ENCODE measurements around the gene NACC2.
"Not testable (repeated sequence)": the region's sequence is repeated elsewhere in the genome, so short reads cannot be mapped to it uniquely, and the experiment has no call there.

NACC2 gene

DNA sequence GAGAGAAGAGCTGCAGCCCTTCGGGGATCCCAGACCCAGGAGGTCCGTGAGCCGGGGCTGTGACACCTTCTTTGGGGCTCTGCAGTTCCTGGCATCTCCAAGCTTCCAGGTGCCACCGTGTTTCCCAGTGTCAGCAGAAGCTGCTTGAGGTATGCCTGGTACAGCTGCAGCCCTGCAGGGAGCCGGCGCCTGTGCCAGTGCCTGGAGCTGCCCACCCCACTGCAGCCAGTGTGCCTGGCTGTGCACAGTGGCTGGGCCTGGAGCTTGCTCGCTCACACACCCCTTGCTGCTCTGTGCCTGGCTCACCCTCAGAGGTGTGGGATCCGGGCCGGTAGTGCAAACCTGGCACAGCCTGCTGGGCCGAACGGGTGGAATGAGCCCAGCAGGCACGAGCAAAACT is 65.5 kb downstream of the NACC2 start:
- no peak for TF ChIP-seq SNAI2 (CRISPR knock-in tag; IDR thresholded peaks at IDR 0.05)
- TF ChIP-seq CSRNP3 (CRISPR knock-in tag; IDR thresholded peaks at IDR 0.05): no peak
- no peak for TF ChIP-seq ZNF8 (CRISPR knock-in tag; IDR thresholded peaks at IDR 0.05)
- TF ChIP-seq ZFP3 (CRISPR knock-in tag; IDR thresholded peaks at IDR 0.05): no peak
- ATAC-seq: no peak

DNA sequence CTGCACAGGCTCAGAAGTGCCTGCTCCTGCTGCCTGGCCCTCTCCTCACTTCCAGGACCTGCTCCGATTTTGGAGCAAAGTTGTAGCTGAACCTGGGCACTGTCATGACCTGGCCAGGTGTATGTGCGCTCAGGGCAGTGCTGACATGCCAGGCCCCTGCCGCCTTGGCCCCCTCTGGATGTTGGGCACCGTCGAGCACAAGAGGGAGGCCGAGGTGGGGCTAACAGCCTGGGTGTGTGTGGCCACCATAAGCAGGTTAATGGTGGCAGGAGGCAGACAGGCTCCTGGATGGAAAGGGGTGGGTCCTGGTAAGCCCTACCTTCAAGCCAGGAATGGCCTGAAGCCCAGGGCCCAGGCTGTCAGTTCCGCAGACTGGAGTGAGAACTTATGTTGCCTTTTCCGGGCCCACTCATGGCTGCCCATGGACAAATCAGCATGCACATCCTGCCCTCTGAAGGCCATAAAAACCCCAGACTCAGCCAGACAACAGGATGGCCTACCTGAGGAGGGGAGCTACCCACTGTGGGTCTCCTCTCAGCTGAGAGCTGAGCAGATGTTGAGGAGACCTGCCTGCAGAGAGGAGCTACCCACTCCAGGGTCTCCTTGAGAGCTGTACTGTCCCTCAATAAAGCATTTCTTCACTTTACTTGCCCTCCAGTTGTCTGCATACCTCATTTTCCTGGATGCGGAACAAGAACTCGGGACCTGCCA is 66.2 kb downstream of the NACC2 start:
- no peak for ATAC-seq

DNA sequence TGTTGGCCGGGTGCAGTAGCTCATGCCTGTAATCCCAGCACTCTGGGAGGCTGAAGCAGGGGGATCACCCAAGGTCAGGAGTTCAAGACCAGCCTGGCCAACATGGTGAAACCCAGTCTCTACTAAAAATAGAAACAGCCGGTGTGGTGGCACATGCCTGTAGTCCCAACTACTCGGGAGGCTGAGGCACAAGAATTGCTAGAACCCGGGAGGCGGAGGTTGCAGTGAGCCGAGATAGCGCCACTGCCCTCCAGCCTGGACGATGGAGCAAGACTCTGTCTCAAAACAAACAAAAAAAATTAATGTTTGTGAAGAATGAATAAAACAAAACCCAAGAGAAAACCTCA is 68.2 kb downstream of the NACC2 start:
- not testable (repeated sequence) for ATAC-seq

More for the DNA sequence above, 66.2 kb downstream of the NACC2 start:
- TF ChIP-seq, protein P1, sequence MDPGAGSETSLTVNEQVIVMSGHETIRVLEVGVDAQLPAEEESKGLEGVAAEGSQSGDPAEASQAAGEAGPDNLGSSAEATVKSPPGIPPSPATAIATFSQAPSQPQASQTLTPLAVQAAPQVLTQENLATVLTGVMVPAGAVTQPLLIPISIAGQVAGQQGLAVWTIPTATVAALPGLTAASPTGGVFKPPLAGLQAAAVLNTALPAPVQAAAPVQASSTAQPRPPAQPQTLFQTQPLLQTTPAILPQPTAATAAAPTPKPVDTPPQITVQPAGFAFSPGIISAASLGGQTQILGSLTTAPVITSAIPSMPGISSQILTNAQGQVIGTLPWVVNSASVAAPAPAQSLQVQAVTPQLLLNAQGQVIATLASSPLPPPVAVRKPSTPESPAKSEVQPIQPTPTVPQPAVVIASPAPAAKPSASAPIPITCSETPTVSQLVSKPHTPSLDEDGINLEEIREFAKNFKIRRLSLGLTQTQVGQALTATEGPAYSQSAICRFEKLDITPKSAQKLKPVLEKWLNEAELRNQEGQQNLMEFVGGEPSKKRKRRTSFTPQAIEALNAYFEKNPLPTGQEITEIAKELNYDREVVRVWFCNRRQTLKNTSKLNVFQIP (CRISPR knock-in tag; IDR thresholded peaks at IDR 0.05; ENCODE audit: borderline replicate concordance, low read depth): no peak
- TF ChIP-seq OSR1 (CRISPR knock-in tag; IDR thresholded peaks at IDR 0.05) (no peak), ZNF70 (CRISPR knock-in tag; IDR thresholded peaks at IDR 0.05) (no peak), RARB (CRISPR knock-in tag; IDR thresholded peaks at IDR 0.05) (no peak), PATZ1 (CRISPR knock-in tag; IDR thresholded peaks at IDR 0.05; ENCODE audit: borderline replicate concordance) (no peak), CREB5 (CRISPR knock-in tag; IDR thresholded peaks at IDR 0.05; ENCODE audit: low read depth) (no peak), PPARA (CRISPR knock-in tag; IDR thresholded peaks at IDR 0.05; ENCODE audit: borderline replicate concordance) (no peak)

GRCh38 chr9:136026266-136026942 is 68.7 kb downstream of the NACC2 start:
- ATAC-seq: no peak
- TF ChIP-seq ZFP30 (CRISPR knock-in tag; IDR thresholded peaks at IDR 0.05) (no peak), ISL1 (CRISPR knock-in tag; IDR thresholded peaks at IDR 0.05) (no peak), GLIS3 (CRISPR knock-in tag; IDR thresholded peaks at IDR 0.05) (no peak), BACH2 (CRISPR knock-in tag; IDR thresholded peaks at IDR 0.05; ENCODE audit: borderline replicate concordance) (no peak), TSHZ2 (CRISPR knock-in tag; IDR thresholded peaks at IDR 0.05) (no peak), ESRRG (CRISPR knock-in tag; IDR thresholded peaks at IDR 0.05) (no peak), SNAI2 (CRISPR knock-in tag; IDR thresholded peaks at IDR 0.05) (no peak)

DNA sequence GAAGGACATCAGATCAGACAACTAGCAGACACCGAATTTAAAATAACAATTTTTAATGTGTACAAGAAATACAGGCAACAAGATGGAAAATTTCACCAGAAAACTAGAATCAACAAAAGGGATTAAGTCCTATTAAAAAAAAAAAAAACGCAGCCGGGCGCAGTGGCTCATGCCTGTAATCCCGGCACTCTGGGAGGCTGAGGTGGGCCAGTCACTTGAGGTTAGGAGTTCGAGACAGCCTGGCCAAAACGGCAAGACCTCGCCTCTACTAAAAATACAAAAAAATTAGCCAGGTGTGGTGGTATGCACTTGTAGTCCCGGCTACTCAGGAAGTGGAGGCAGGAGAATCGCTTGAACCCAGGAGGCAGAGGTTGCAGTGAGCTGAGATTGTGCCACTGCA is 69.6 kb downstream of the NACC2 start:
- ATAC-seq: no peak
- TF ChIP-seq ZNF70 (CRISPR knock-in tag; IDR thresholded peaks at IDR 0.05) (no peak), TOX (CRISPR knock-in tag; IDR thresholded peaks at IDR 0.05; ENCODE audit: borderline replicate concordance) (no peak), ZFP3 (CRISPR knock-in tag; IDR thresholded peaks at IDR 0.05) (no peak), BACH2 (CRISPR knock-in tag; IDR thresholded peaks at IDR 0.05; ENCODE audit: borderline replicate concordance) (no peak), ARNTL (CRISPR knock-in tag; IDR thresholded peaks at IDR 0.05; ENCODE audit: borderline replicate concordance, low read depth) (no peak), ZNF565 (CRISPR knock-in tag; conservative IDR thresholded peaks at IDR 0.05; ENCODE audit: low read depth) (no peak), RARB (CRISPR knock-in tag; IDR thresholded peaks at IDR 0.05) (no peak), ZC3H10 (CRISPR knock-in tag; IDR thresholded peaks at IDR 0.05) (no peak), ISL1 (CRISPR knock-in tag; IDR thresholded peaks at IDR 0.05) (no peak)
